Tracheal epithelial cell (primary cell): ENCODE results near the gene CNOT6. TPM values are rescaled to one million over a fixed set of nuclear protein-coding genes. Genes with fewer than 3 reads are reported as not detected.

ENCODE experiments used
- total RNA-seq: library from RNA; depleted of rRNA; stranded (reverse); fragments of >200 nt; gene quantifications from 2 replicates; pipeline ENCODE4 v1.2.1, GENCODE V29; 2014

Gene CNOT6
- 15.7 and 31.3 TPM in 2 replicates for total RNA-seq

DNA sequence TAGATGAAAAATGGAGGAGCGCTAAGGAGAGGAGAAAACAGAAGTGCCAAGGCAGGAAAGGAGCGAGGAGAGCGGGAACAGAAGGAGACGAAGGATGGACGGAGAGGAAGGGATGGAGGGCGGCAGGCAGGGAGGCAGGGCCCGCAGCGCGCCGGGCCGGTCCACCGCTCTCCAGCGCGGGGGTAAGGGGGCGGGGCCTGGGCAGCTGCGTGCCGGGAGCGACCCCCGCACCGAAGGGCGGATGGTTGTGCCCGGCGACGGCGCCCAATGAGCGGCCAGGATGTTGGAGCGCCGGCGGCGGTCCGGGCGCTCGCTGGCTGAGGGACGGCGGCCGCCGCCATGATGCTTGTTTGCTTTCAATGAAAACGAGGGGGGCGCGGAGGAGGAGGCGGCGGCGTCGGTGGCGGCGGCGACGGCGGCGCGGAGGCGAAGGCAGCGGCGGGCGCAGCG lies at the start of gene CNOT6:
Gene CNOT6, plus strand, starts transcription at position 320 of the 450 bp plus-strand sequence. CDS start 34,898 bp downstream, outside the sequence.

DNA sequence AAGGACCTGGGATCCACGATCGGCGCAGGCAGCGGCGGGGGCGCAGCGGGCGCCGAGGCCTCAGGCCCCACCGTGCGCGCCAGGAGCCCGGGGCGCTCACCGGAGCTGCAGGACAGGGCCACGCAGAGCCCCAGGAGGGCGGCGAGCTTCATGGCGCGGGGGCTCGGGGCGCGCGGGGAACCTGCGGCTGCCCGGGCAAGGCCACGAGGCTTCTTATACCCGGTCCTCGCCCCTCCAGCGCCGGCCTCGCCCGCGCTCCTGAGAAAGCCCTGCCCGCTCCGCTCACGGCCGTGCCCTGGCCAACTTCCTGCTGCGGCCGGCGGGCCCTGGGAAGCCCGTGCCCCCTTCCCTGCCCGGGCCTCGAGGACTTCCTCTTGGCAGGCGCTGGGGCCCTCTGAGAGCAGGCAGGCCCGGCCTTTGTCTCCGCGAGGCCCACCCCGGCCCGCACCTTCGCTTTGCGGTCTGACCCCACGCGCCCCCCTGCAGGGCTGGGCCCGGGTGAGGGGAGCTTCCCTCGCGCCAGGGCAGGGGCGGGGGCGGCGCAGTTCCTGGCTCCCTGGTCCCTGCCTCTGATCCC lies 97.2 kb downstream of the CNOT6 start, which contains the start of gene SCGB3A1:
Gene SCGB3A1, minus strand, starts transcription at position 189 of the 577 bp plus-strand sequence. Its CDS starts 37 bp downstream, at position 152.

Other genes starting within 250 kb of the CNOT6 start
- gene MAPK9, start 202.3 kb upstream of the CNOT6 start, total RNA-seq: 17.1 and 21.3 TPM in 2 replicates
- under 0.01 and 0.48 TPM in 2 replicates for gene GFPT2, start 141.0 kb upstream of the CNOT6 start, total RNA-seq
- gene SCGB3A1, start 97.1 kb downstream of the CNOT6 start, total RNA-seq: 1.3 TPM in 1 of 2 replicates, not detected in the other
- gene FLT4, start 155.2 kb downstream of the CNOT6 start, total RNA-seq: under 0.01 and 0.96 TPM in 2 replicates
- gene OR2Y1, start 245.7 kb downstream of the CNOT6 start, total RNA-seq: not detected in 2 replicates